K562 (cell line): Measurements from ENCODE around the gene PM20D1.

Experiments
- CCAR2 ChIP-seq: fragments of 200-400 bp; formaldehyde crosslinking; IDR thresholded peaks from 2 replicates; pipeline ENCODE4 v1.6.1; 2017; ENCODE audit warnings: mild to moderate bottlenecking, low read depth, low read length
- GABPA ChIP-seq: fragments of 200-800 bp; sonication (Bioruptor generic); conservative IDR thresholded peaks from 2 replicates; pipeline ENCODE4 v1.6.1; 2016; ENCODE audit warnings: low read depth, missing genetic modification characterization, missing compliant biosample characterization
- GTF2F1 ChIP-seq: IDR thresholded peaks from 2 replicates; pipeline ENCODE4 v1.6.1; 2011; ENCODE audit warnings: low read depth, low read length, improper control_type of control experiment
- MYC ChIP-seq, 2 experiments: fragments of 250-450 bp in 1 of 2; sonication (Bioruptor Pico) in 1 of 2; IDR thresholded peaks; 2 replicates each; pipeline versions ENCODE4 v1.5.1 to v1.6.1; 2012 to 2021; ENCODE audit warnings: low read depth in 2 of 2, borderline replicate concordance in 1 of 2, improper control_type of control experiment in 1 of 2, low read length in 1 of 2, mild to moderate bottlenecking in 1 of 2, moderate library complexity in 1 of 2
- NRF1 ChIP-seq, 2 experiments: fragments of 450-650 bp; IDR thresholded peaks in 1 of 2; conservative IDR thresholded peaks in 1 of 2; 2 replicates each; pipeline ENCODE4 v1.6.1; 2014; ENCODE audit warnings: mild to moderate bottlenecking in 2 of 2
- RBM15 ChIP-seq: fragments of 200-400 bp; formaldehyde crosslinking; IDR thresholded peaks from 2 replicates; pipeline ENCODE4 v1.6.1; 2018; ENCODE audit warnings: mild to moderate bottlenecking, low read length, moderate library complexity; ENCODE audit not compliant: insufficient read depth
- TARDBP ChIP-seq: fragments of 450-650 bp; IDR thresholded peaks from 2 replicates; pipeline ENCODE4 v1.6.1; 2016
- TF ChIP-seq, protein P1 (sequence below): fragments of 250-450 bp; sonication (Bioruptor Pico); IDR thresholded peaks from 2 replicates; pipeline ENCODE4 v1.4.0; 2020; ENCODE audit warnings: mild to moderate bottlenecking, moderate library complexity, borderline replicate concordance
- TF ChIP-seq, protein P2 (sequence below): IDR thresholded peaks from 2 replicates; pipeline ENCODE4 v1.6.1; 2011; ENCODE audit not compliant: insufficient read length; ENCODE audit errors: extremely low read depth

DNA sequence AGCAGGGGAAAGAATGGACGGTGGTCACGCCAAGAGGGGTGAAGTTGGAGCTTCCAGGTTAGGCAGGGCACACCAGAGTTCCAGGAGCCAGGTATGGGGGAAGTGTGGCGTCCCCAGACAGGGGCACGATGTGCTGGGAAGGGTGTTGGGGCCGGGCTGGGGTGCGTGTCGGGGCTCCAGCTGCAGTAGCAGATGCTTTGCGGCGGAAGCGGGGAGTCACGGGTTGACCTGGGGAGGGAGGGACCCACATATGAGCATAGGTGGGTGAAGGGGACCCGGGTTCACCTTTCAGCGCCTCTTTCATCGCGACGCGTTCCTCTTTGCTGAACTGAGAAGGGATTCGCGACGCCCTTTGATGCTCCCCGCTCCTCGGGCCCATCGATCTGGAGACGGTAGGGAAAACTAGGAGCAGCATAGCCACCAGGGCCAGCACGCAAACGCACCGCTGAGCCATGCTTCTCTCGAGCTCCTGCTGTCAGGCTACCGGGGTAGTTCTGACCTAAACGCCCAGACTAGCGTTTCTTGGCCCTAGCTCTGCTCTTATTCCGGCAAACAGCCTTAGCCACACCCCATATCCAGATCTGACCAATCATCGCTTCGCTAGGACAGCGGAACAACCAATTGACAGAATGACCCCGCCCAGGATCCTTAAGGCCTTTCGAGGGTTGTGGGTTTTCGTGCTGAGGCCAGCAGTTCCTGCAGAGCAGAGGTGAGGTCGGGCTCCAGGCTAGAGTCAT is at the start of gene PM20D1:
- TF ChIP-seq GABPA (tag) (no peak), RBM15 (no peak), CCAR2 (no peak), NRF1 (conservative IDR thresholded peaks at IDR 0.05 in 1 of 2, IDR thresholded peaks at IDR 0.05 in 1 of 2) (no peak), GTF2F1 (no peak), MYC (IDR thresholded peaks at IDR 0.05; ENCODE audit: low read depth, low read length) (no peak), MYC (CRISPR knock-in tag; IDR thresholded peaks at IDR 0.05; ENCODE audit: borderline replicate concordance, low read depth) (no peak), TARDBP (no peak)
- TF ChIP-seq, protein P1, sequence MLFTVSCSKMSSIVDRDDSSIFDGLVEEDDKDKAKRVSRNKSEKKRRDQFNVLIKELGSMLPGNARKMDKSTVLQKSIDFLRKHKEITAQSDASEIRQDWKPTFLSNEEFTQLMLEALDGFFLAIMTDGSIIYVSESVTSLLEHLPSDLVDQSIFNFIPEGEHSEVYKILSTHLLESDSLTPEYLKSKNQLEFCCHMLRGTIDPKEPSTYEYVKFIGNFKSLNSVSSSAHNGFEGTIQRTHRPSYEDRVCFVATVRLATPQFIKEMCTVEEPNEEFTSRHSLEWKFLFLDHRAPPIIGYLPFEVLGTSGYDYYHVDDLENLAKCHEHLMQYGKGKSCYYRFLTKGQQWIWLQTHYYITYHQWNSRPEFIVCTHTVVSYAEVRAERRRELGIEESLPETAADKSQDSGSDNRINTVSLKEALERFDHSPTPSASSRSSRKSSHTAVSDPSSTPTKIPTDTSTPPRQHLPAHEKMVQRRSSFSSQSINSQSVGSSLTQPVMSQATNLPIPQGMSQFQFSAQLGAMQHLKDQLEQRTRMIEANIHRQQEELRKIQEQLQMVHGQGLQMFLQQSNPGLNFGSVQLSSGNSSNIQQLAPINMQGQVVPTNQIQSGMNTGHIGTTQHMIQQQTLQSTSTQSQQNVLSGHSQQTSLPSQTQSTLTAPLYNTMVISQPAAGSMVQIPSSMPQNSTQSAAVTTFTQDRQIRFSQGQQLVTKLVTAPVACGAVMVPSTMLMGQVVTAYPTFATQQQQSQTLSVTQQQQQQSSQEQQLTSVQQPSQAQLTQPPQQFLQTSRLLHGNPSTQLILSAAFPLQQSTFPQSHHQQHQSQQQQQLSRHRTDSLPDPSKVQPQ (CRISPR knock-in tag): no peak
- TF ChIP-seq, protein P2, sequence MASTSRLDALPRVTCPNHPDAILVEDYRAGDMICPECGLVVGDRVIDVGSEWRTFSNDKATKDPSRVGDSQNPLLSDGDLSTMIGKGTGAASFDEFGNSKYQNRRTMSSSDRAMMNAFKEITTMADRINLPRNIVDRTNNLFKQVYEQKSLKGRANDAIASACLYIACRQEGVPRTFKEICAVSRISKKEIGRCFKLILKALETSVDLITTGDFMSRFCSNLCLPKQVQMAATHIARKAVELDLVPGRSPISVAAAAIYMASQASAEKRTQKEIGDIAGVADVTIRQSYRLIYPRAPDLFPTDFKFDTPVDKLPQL: no peak
